Naive thymus-derived CD8-positive, alpha-beta T cell (primary cell): ENCODE measurements around the gene LYL1. TPM values are rescaled to one million over a fixed set of nuclear protein-coding genes. Genes with fewer than 3 reads are reported as not detected.

Experiments used
- ATAC-seq, 2 donors: fragments of 150-1000 bp; cut with Tn5 transposase in 1 of 2; sonication (Bioruptor Pico), chemical (Tn5 transposase) in 1 of 2; 1 replicate in 1 of 2; 2 replicates in 1 of 2; pipeline ENCODE4 v1.10.0; 2021; ENCODE audit warnings: mild to moderate bottlenecking in 2 of 2, moderate library complexity in 2 of 2
- POLR2A ChIA-PET: fragments of 350-600 bp; sonication (Branson Sonifier 250); formaldehyde crosslinking; loops from one replicate; lab custom pipeline; 2021; ENCODE audit warnings: antibody characterized with exemption; lab: Charles Lee
- DNase-seq, 10 donors: peaks; one replicate each; pipeline versions ENCODE4 v3.0.0 to v3.0.0-alpha.2; 2020 to 2022
- H3K27ac Mint-ChIP-seq, 10 donors: one replicate each; pipeline ENCODE4 v1.8.0; 2020 to 2022; ENCODE audit warnings: mild to moderate bottlenecking in 10 of 10, mixed read lengths in 10 of 10, moderate library complexity in 4 of 10, inconsistent platforms in 1 of 10
- H3K27me3 Mint-ChIP-seq, 5 donors: one replicate each; pipeline ENCODE4 v1.8.0; 2021 to 2022; ENCODE audit warnings: mixed read lengths in 5 of 5
- H3K36me3 Mint-ChIP-seq, 3 donors: one replicate each; pipeline ENCODE4 v1.8.0; 2020 to 2022; ENCODE audit warnings: mixed read lengths in 3 of 3, mild to moderate bottlenecking in 2 of 3, inconsistent platforms in 1 of 3
- H3K4me1 Mint-ChIP-seq, 4 donors: one replicate each; pipeline ENCODE4 v1.8.0; 2021 to 2022; ENCODE audit warnings: mixed read lengths in 4 of 4
- H3K4me3 Mint-ChIP-seq, 10 donors: one replicate each; pipeline ENCODE4 v1.8.0; 2020 to 2022; ENCODE audit warnings: mild to moderate bottlenecking in 10 of 10, mixed read lengths in 10 of 10, moderate library complexity in 6 of 10, inconsistent platforms in 1 of 10
- H3K9me3 Mint-ChIP-seq, 9 donors: one replicate each; pipeline ENCODE4 v1.8.0; 2020 to 2022; ENCODE audit warnings: mixed read lengths in 9 of 9, mild to moderate bottlenecking in 3 of 9, inconsistent platforms in 1 of 9, moderate library complexity in 1 of 9
- polyA plus RNA-seq, 3 donors: library from polyadenylated mRNA; unstranded; fragments of 300-500 nt; fragmentation: Illumina TruSeq; gene quantifications; one replicate each; pipeline ENCODE4 v1.2.3, GENCODE V29; 2021
- total RNA-seq, 8 experiments: library from RNA in 2 of 8; stranded (reverse) in 2 of 8; gene quantifications; one replicate each; pipeline ENCODE4 v1.2.3 and lab custom pipeline; 2021 to 2026

Gene LYL1
- total and polyA plus RNA-seq, 5 experiments from 2014 or later = 0.37 to 7.9 (median 2.6) TPM

DNA sequence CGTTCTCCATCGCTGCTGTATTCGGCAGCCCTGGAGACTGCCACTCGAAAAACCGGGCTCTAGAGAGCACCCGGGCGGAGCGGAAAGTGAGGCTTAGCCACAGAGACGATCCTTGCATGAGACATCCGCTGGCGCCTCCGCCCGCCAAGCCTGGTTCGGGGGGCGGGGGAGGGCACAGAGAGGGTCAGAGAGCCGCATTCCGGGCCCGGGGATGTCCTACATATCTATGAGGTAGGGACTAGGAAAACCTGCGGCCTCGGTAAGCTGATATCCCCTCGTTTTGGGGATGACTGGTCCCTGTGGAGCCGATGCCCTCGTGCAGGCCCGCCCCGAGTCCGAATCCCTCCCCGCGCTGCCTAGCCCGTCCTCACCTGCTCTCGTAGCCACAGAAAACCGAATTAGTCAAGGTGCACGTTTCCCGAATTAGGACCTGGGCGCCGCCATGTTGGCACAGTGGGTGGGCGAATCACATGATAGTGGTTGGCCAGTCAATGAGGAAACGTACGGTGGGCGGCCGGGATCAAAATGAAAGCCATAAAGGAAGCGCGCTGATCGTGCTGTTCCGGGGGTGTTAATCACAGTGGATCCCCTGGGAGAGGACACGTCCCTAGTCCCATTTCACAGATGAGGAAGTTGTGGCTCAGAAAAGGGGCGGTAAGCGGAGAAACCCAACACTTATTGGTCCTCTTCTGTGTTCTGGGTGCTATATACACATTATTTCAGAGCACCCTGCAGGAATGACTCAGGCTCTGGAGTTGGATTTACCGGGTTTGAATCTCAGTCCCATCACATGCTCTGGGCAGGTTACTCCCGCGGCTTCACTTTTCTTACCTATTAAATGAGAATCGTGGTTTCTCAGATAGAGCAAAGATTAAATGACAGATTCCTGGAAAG is 13.9 kb upstream of the LYL1 start, which contains the start of gene TRMT1:
Gene TRMT1, minus strand, starts transcription at position 459 of the 894 bp plus-strand sequence. Its CDS starts 341 bp downstream, at position 118.
- peak; percentile 62 to 66 for ATAC-seq

GRCh38 chr19:13115936-13116281 is 13.3 kb upstream of the LYL1 start:
- Mint-ChIP-seq H3K4me1 (peaks cover 15 to 47% (median 43%) of the 10 kb centered on the region in 4 donors), H3K27ac (peak overlapping the region; percentile 66 to 98 (median 94)), H3K36me3 (peaks cover 0 to 23% (median 0%) of the 10 kb centered on the region in 3 donors), H3K27me3 (no peaks in the 10 kb centered on the region), H3K9me3 (no peaks in the 10 kb centered on the region), H3K4me3 (peak overlapping the region; percentile 86 to 99 (median 98))
- no peak for ATAC-seq
- no peak for DNase-seq
- POLR2A ChIA-PET = interaction anchor here (0.6 to 5.4 kb wide), 5 partner anchors 11 to 91 kb away, joined by 4 to 68 read pairs (median 15); partner anchors contain the start of genes IER2, LYL1 and STX10

More for the DNA sequence above, 13.9 kb upstream of the LYL1 start, which contains the start of gene TRMT1:
- peaks cover 19 to 53% (median 48%) of the 10 kb centered on the region in 4 donors for H3K4me1 Mint-ChIP-seq
- peak; percentile 74 to 95 (median 86) for DNase-seq
- H3K9me3 Mint-ChIP-seq = no peaks in the 10 kb centered on the region
- H3K27me3 Mint-ChIP-seq = no peaks in the 10 kb centered on the region
- POLR2A ChIA-PET = interaction anchor here (0.6 to 5.4 kb wide), 11 partner anchors 12 to 977 kb away, joined by 3 to 68 read pairs (median 6); partner anchors contain the start of genes IER2, LYL1 and STX10
- H3K27ac Mint-ChIP-seq = peak within 1 kb of the TSS; percentile 92 to 98 (median 94)
- peaks cover 0 to 23% (median 0%) of the 10 kb centered on the region in 3 donors for H3K36me3 Mint-ChIP-seq
- H3K4me3 Mint-ChIP-seq = peak within 1 kb of the TSS; percentile 86 to 99 (median 98)

- Mint-ChIP-seq H3K36me3 (peaks cover 0 to 27% (median 1%) of the 10 kb centered on the region in 3 donors), H3K4me1 (peaks cover 3 to 23% (median 21%) of the 10 kb centered on the region in 4 donors), H3K27ac (peak overlapping the region in 1 of 10 donors; percentile 34), H3K27me3 (no peaks in the 10 kb centered on the region), H3K4me3 (no peak overlapping the region), H3K9me3 (no peaks in the 10 kb centered on the region)
- POLR2A ChIA-PET = interaction anchor here (0.9 to 1.3 kb wide), 3 partner anchors 12 to 40 kb away, joined by 3 to 5 read pairs (median 3); no protein-coding TSS in a partner anchor
- no peak for ATAC-seq
- no peak for DNase-seq
These were observed 9.9 kb upstream of the LYL1 start for GRCh38 chr19:13112555-13112954.

GRCh38 chr19:13110099-13110610 is 7.5 kb upstream of the LYL1 start:
- peaks cover 0 to 12% (median 7%) of the 10 kb centered on the region in 4 donors for H3K4me1 Mint-ChIP-seq
- ATAC-seq (no peak), DNase-seq (no peak)
- no peaks in the 10 kb centered on the region for H3K9me3 Mint-ChIP-seq
- H3K36me3 Mint-ChIP-seq = peaks cover 0 to 33% (median 2%) of the 10 kb centered on the region in 3 donors
- no peak overlapping the region for H3K4me3 Mint-ChIP-seq
- peak overlapping the region in 1 of 10 donors; percentile 12 for H3K27ac Mint-ChIP-seq
- POLR2A ChIA-PET = no interaction called here
- no peaks in the 10 kb centered on the region for H3K27me3 Mint-ChIP-seq

GRCh38 chr19:13109361-13110098 is 6.9 kb upstream of the LYL1 start:
- DNase-seq (no peak), ATAC-seq (no peak)
- Mint-ChIP-seq H3K4me1 (peaks cover 0 to 16% (median 10%) of the 10 kb centered on the region in 4 donors), H3K36me3 (peaks cover 0 to 33% (median 2%) of the 10 kb centered on the region in 3 donors), H3K27ac (no peak overlapping the region), H3K4me3 (no peak overlapping the region), H3K9me3 (no peaks in the 10 kb centered on the region), H3K27me3 (no peaks in the 10 kb centered on the region)
- POLR2A ChIA-PET = interaction anchor here (0.6 to 1.0 kb wide), 3 partner anchors 13 to 982 kb away, joined by 3 to 4 read pairs (median 3); no protein-coding TSS in a partner anchor

DNA sequence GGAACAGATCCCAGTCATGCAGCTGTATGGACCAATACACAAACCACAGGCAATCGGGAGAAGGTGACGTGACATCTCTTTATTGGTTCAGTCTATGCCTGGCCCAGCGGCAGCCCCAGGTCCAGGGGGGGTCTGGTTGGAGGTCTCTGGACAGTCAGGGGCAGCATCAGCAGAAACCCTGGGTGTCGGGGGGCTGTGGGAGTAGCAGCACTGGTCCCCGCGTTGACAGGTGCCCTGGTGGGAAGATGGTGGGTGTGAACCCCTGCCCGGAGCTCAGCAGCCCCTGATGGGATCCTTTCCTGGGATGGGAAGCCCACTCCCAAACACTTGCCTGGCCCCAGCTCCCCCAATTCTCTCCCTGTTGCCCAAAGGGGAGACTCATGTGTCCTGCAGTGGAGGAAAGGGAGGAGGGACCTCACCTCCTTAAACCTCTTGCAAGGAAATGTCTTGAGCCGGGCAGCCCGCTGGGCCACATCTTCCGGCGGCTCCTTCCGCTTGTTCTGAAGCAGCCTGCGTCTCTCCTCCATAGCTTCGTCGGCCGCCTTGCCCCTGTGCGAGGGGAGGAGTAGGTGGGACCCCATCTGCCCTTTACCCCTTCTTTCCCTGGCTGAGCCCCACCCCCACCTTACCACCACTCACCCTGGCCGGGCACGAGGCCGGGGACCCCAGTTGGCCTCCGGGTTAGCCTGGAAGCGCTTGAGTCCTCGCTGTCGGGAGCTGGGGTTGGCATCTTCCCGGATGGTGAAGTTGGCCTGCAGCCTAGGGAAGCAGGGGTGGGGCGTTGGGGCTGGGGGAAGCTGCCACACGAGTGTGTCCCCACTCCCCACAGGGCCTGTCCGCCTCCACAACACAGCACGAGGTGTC is 2.4 kb upstream of the LYL1 start:
- peak; percentile 25 to 47 for ATAC-seq
- POLR2A ChIA-PET = interaction anchor here (0.5 to 5.8 kb wide), 16 partner anchors 9 to 342 kb away, joined by 3 to 67 read pairs (median 6); partner anchors contain the start of genes CALR, IER2, NACC1 and STX10
- H3K36me3 Mint-ChIP-seq = peaks cover 0 to 10% (median 2%) of the 10 kb centered on the region in 3 donors
- no peaks in the 10 kb centered on the region for H3K27me3 Mint-ChIP-seq
- H3K27ac Mint-ChIP-seq = peak overlapping the region; percentile 79 to 96 (median 92)
- H3K9me3 Mint-ChIP-seq = no peaks in the 10 kb centered on the region
- H3K4me3 Mint-ChIP-seq = peak overlapping the region; percentile 88 to 96 (median 91)
- H3K4me1 Mint-ChIP-seq = peaks cover 12 to 50% (median 42%) of the 10 kb centered on the region in 4 donors
- DNase-seq = peak in 2 of 10 donors; percentile 37 to 38

- Mint-ChIP-seq H3K27me3 (no peaks in the 10 kb centered on the region), H3K27ac (peak overlapping the region; percentile 79 to 96 (median 92)), H3K36me3 (peaks cover 0 to 8% (median 2%) of the 10 kb centered on the region in 3 donors), H3K9me3 (no peaks in the 10 kb centered on the region), H3K4me1 (peaks cover 14 to 56% (median 47%) of the 10 kb centered on the region in 4 donors), H3K4me3 (peak overlapping the region; percentile 88 to 96 (median 91))
- POLR2A ChIA-PET = interaction anchor here (0.5 to 5.8 kb wide), 14 partner anchors 8 to 342 kb away, joined by 3 to 67 read pairs (median 7); partner anchors contain the start of genes CALR, IER2, NACC1 and STX10
- DNase-seq = peak; percentile 42 to 79 (median 64)
- ATAC-seq = peak; percentile 42 to 60
These were observed 1.7 kb upstream of the LYL1 start for GRCh38 chr19:13104360-13104847.

- Mint-ChIP-seq H3K4me1 (peaks cover 16 to 60% (median 51%) of the 10 kb centered on the region in 4 donors), H3K36me3 (peaks cover 0 to 8% (median 2%) of the 10 kb centered on the region in 3 donors), H3K4me3 (peak overlapping the region; percentile 88 to 96 (median 91)), H3K9me3 (no peaks in the 10 kb centered on the region), H3K27ac (peak overlapping the region in 6 of 10 donors; percentile 18 to 96 (median 88)), H3K27me3 (peaks cover 0 to 2% (median 0%) of the 10 kb centered on the region in 5 donors)
- DNase-seq (no peak), ATAC-seq (no peak)
- POLR2A ChIA-PET = interaction anchor here (0.6 to 5.8 kb wide), 12 partner anchors 8 to 312 kb away, joined by 3 to 67 read pairs (median 8); partner anchors contain the start of genes IER2, JUNB, NACC1 and STX10
These were observed 1.1 kb upstream of the LYL1 start for GRCh38 chr19:13103581-13104359.

DNA sequence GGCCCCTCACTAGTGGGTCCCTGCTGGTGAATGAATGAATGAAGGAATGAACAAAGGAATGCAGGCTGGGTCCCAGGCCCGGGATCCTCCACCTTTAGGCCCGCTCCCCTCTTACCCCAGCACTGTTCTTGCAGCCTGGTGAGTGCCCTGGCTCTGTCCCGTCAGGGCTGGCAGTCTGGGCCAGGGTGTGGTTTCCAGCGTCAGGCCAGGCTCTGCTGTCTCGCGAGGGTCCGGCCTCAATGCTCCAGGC is 317 bp downstream of the LYL1 start:
- POLR2A ChIA-PET = interaction anchor here (5.8 kb wide), 1 partner anchor 15 kb away, joined by 67 read pairs; the partner anchor contains the start of genes NACC1 and TRMT1
- DNase-seq (no peak), ATAC-seq (no peak)
- Mint-ChIP-seq H3K27me3 (peaks cover 0 to 11% (median 0%) of the 10 kb centered on the region in 5 donors), H3K4me1 (peaks cover 19 to 65% (median 57%) of the 10 kb centered on the region in 4 donors), H3K9me3 (no peaks in the 10 kb centered on the region), H3K27ac (peak overlapping the region in 6 of 10 donors; percentile 25 to 89 (median 72)), H3K36me3 (peaks cover 0 to 5% (median 0%) of the 10 kb centered on the region in 3 donors), H3K4me3 (peak overlapping the region; percentile 59 to 91 (median 68))
